ENCODE data around the gene GLS. TPM values are rescaled to one million over a fixed set of nuclear protein-coding genes. Genes with fewer than 3 reads are reported as not detected.
A peak's percentile ranks its signal among the peaks of the same experiment; 100 is the strongest.

GLS gene
- total and polyA plus RNA-seq, 2 of the 13 experiments (the other 11 are each of a cell fraction or from before 2014, with no cell fraction given): 78.6 to 183 TPM

DNA sequence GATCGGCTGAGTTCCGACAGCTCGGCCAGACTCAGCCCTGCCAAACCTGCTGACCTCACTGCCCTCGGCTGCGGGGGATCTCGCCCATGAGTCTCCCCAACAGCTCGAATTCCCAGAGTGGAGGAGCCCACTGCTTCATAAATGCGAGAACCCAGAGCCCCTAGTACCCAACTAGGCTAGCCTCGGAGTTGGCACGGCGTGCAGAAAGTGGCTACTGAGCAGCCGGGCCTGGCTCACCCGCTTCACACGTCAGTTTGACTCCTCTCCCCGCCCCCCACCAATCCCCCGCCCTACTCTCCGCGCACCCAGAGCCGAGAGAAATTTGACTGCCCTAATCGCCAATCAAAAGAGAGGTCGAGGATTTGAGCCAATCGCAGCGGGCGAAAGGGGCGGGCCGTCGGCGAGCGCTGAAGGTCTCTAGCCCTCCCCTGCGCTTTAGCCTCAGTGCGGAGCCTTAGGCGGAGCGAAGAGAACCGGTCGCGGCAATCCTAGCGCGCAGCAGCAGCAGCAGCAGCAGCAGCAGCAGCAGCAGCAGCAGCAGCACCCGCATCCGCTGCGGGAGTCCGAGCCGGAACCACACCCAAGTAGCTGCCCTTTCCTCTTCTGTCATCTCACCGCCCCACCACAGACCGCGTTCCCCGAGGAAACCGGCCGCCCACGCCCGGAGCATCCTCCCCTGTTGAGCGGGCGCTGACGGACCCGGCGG, at the start of gene GLS (continued):
- peak; percentile 58; the same call in 1 of the 2 replicates for TF ChIP-seq ZNF281 (CRISPR knock-in tag; IDR thresholded peaks at IDR 0.05; ENCODE audit: borderline replicate concordance)
- peak; percentile 75; the same call in 1 of the 2 replicates for TF ChIP-seq ARHGAP35 (CRISPR knock-in tag; IDR thresholded peaks at IDR 0.05; ENCODE audit: borderline replicate concordance)
- TF ChIP-seq SIX4 (CRISPR knock-in tag; IDR thresholded peaks at IDR 0.05): no peak; the same call in 1 of the 2 replicates
- TF ChIP-seq ZBTB7B (CRISPR knock-in tag; IDR thresholded peaks at IDR 0.05): peak; percentile 37; the same call in 1 of the 2 replicates
- no peak for TF ChIP-seq KLF12 (CRISPR knock-in tag; IDR thresholded peaks at IDR 0.05; ENCODE audit: borderline replicate concordance)
- peak; percentile 39; the same call in 1 of the 2 replicates for TF ChIP-seq ZBTB10 (CRISPR knock-in tag; IDR thresholded peaks at IDR 0.05; ENCODE audit: borderline replicate concordance)
- TF ChIP-seq MYPOP (CRISPR knock-in tag; IDR thresholded peaks at IDR 0.05): peak; percentile 78; the same call in 1 of the 2 replicates
- peak; percentile 53; the same call in 1 of the 2 replicates for TF ChIP-seq KDM2A (CRISPR knock-in tag; IDR thresholded peaks at IDR 0.05; ENCODE audit: borderline replicate concordance, low read depth)
- TF ChIP-seq MBNL3 (CRISPR knock-in tag; conservative IDR thresholded peaks at IDR 0.05): no peak
- no peak for TF ChIP-seq ZFYVE20 (CRISPR knock-in tag; IDR thresholded peaks at IDR 0.05; ENCODE audit: borderline replicate concordance, low read depth)
- peak; percentile 58 for TF ChIP-seq HBP1 (CRISPR knock-in tag; IDR thresholded peaks at IDR 0.05; ENCODE audit: low read depth)
- TF ChIP-seq ATF5 (CRISPR knock-in tag; IDR thresholded peaks at IDR 0.05; ENCODE audit: low read depth): no peak
- peak; percentile 42; the same call in 1 of the 2 replicates for TF ChIP-seq EEA1 (CRISPR knock-in tag; IDR thresholded peaks at IDR 0.05; ENCODE audit: borderline replicate concordance)
- peak; percentile 82 for TF ChIP-seq ZNF18 (CRISPR knock-in tag; IDR thresholded peaks at IDR 0.05; ENCODE audit: insufficient replicate concordance)
- TF ChIP-seq ZNF205 (CRISPR knock-in tag; IDR thresholded peaks at IDR 0.05): peak; percentile 51
- 0 out of 2 replicates have a peak, but pooled peaks have one; percentile 35 for TF ChIP-seq NFKBIZ (CRISPR knock-in tag; IDR thresholded peaks at IDR 0.05)
- no peak for TF ChIP-seq MED13 (CRISPR knock-in tag; IDR thresholded peaks at IDR 0.05)

Data from HepG2 (cell line).